Psoas muscle (tissue), 8 donors: ENCODE results near the gene CYB5D1. TPM values are rescaled to one million over a fixed set of nuclear protein-coding genes. Genes with fewer than 3 reads are reported as not detected.

Experiments used
- ATAC-seq, 4 donors: fragments of 200-7000 bp; cut with Tn5 transposase; one replicate each; pipeline ENCODE4 v1.9.1; 2020; ENCODE audit warnings: moderate library complexity in 3 of 4, mild to moderate bottlenecking in 2 of 4
- DNase-seq, 2 donors: peaks; one replicate each; pipeline ENCODE4 v3.0.0-alpha.2; 2020
- H3K27ac ChIP-seq: fragments of 200-600 bp; one replicate; pipeline ENCODE4 v1.8.0; 2022
- H3K27me3 ChIP-seq, 3 donors: fragments of 200-600 bp in 1 of 3; one replicate each; pipeline versions ENCODE4 v1.6.1 to v1.8.0; 2013 to 2022; ENCODE audit warnings: low read length in 2 of 3, mild to moderate bottlenecking in 2 of 3, moderate library complexity in 1 of 3; ENCODE audit not compliant: insufficient read depth in 3 of 3
- H3K36me3 ChIP-seq, 2 donors: fragments of 200-600 bp in 1 of 2; one replicate each; pipeline versions ENCODE4 v1.6.1 to v1.8.0; 2013 to 2022; ENCODE audit warnings: low read depth in 1 of 2, mild to moderate bottlenecking in 1 of 2, moderate library complexity in 1 of 2; ENCODE audit not compliant: insufficient read depth in 1 of 2
- H3K4me1 ChIP-seq: fragments of 200-600 bp; one replicate; pipeline ENCODE4 v1.8.0; 2022
- H3K4me3 ChIP-seq: fragments of 200-600 bp; one replicate; pipeline ENCODE4 v1.8.0; 2022; ENCODE audit warnings: mild to moderate bottlenecking
- H3K9me3 ChIP-seq: fragments of 200-600 bp; one replicate; pipeline ENCODE4 v1.8.0; 2022
- CTCF ChIP-seq: fragments of 200-600 bp; IDR thresholded peaks from one replicate; pipeline ENCODE4 v1.8.0; 2022; ENCODE audit warnings: antibody characterized with exemption
- WGBS, 3 donors: extraction: QIAGEN DNeasy Blood & Tissue Kit; methylation state at CpG; one replicate each; pipeline versions ENCODE4 v1.1.6 to v1.1.7; 2013; 5-methylcytosine and 5-hydroxymethylcytosine counted together
- intact Hi-C, 2 donors: fragments of 100-400 bp; cut with DNase I; formaldehyde crosslinking; loops; one replicate each; pipeline versions ENCODE4 v1.11.0 to v1.14.2; 2022
- polyA plus RNA-seq, 3 donors: library from polyadenylated mRNA; stranded (reverse); fragments of 200-250 nt; gene quantifications; one replicate each; pipeline ENCODE4 v1.2.3, GENCODE V29; 2013
- total RNA-seq, 4 donors: library from RNA; stranded (reverse); fragmentation: NEBNext Ultra II Directional in 2 of 4; extraction: Animal tissue kit (Norgen Biotek cat#: 25700) in 2 of 4; gene quantifications; one replicate each; pipeline versions ENCODE4 v1.2.1 to v1.2.4, GENCODE V29; 2021 to 2023
- donor health status: healthy with polysubstance abuse.
- donor health status: DM: no; HTN: no; CAD: no; lungs with moderate emphysema.
- donor health status: Bipolar disorder and iron deficiency.
- donor health status: healthy.
- donor health status: DM: yes; HTN: yes; CAD: no.
- donor health status: DM: no; HTN: no; CAD: no.
- donor health status: DM: no; HTN: no; CAD: no.
- donor health status: DM: yes; HTN: yes; CAD: no.

The CYB5D1 gene
- total and polyA plus RNA-seq, 7 donors, result 7.1 to 31.7 (median 10.4) TPM

- WGBS, 3 donors, result 21 to 31% (median 21%) methylated on average over 3 of the region's 3 CpGs
- Histone ChIP-seq H3K4me1 (peaks cover 33% of the 10 kb centered on the region), H3K27me3 (peaks cover 0 to 51% (median 4%) of the 10 kb centered on the region in 3 donors), H3K36me3 (no peaks in the 10 kb centered on the region), H3K4me3 (peak overlapping the region; percentile 81), H3K9me3 (no peaks in the 10 kb centered on the region), H3K27ac (no peak overlapping the region)
- ATAC-seq (no peak), DNase-seq (no peak)
- intact Hi-C loops, result no loop called here
- TF ChIP-seq CTCF, result no peak
Observed at GRCh38 chr17:7883781-7884386, 26.1 kb downstream of the CYB5D1 start.

- Histone ChIP-seq H3K27me3 (peaks cover 0 to 51% (median 2%) of the 10 kb centered on the region in 3 donors), H3K9me3 (no peaks in the 10 kb centered on the region), H3K4me3 (peak overlapping the region; percentile 81), H3K36me3 (no peaks in the 10 kb centered on the region), H3K27ac (peak overlapping the region; percentile 66), H3K4me1 (peaks cover 41% of the 10 kb centered on the region)
- intact Hi-C loops, result no loop called here
- TF ChIP-seq CTCF, result no peak
- 3 to 10% (median 9%) methylated on average over 15 to 76 of the region's 100 CpGs for WGBS, 3 donors
- peak in 1 of 2 donors; percentile 24 for DNase-seq
- ATAC-seq, result no peak
Observed at GRCh38 chr17:7884581-7885366, 27.0 kb downstream of the CYB5D1 start.

- Histone ChIP-seq H3K27ac (peak overlapping the region; percentile 66), H3K27me3 (peaks cover 0 to 43% (median 0%) of the 10 kb centered on the region in 3 donors), H3K36me3 (peaks cover 0 to under 1% of the 10 kb centered on the region in 2 donors), H3K9me3 (no peaks in the 10 kb centered on the region), H3K4me1 (peaks cover 46% of the 10 kb centered on the region), H3K4me3 (peak overlapping the region; percentile 81)
- DNase-seq, result peak; percentile 40 to 59
- intact Hi-C loops, result no loop called here
- peak in 1 of 4 donors; percentile 8 for ATAC-seq
- no peak for TF ChIP-seq CTCF
- 0 to 1% (median 0%) methylated on average over 32 to 64 of the region's 64 CpGs for WGBS, 3 donors
Observed at GRCh38 chr17:7885367-7886226, 27.8 kb downstream of the CYB5D1 start.

- peak overlapping the region; percentile 66 for H3K27ac ChIP-seq
- H3K4me1 ChIP-seq, result peaks cover 46% of the 10 kb centered on the region
- no peak for TF ChIP-seq CTCF
- peaks cover 0 to 6% of the 10 kb centered on the region in 2 donors for H3K36me3 ChIP-seq
- WGBS, 3 donors, result 6 to 8% (median 7%) methylated on average over 28 to 30 of the region's 30 CpGs
- ATAC-seq (no peak), DNase-seq (no peak)
- intact Hi-C loops, result no loop called here
- no peaks in the 10 kb centered on the region for H3K9me3 ChIP-seq
- peaks cover 0 to 36% (median 0%) of the 10 kb centered on the region in 3 donors for H3K27me3 ChIP-seq
- H3K4me3 ChIP-seq, result peak overlapping the region; percentile 81
Observed at GRCh38 chr17:7886227-7887037, 28.6 kb downstream of the CYB5D1 start.
